OCI-LY7 (cell line): ENCODE measurements around the gene YIF1B. TPM values are rescaled to one million over a fixed set of nuclear protein-coding genes. Genes with fewer than 3 reads are reported as not detected.

Experiments used
- BruUV-seq: library from RNA; stranded (reverse); fragments of 400-500 nt; replicated peaks from 2 replicates; lab custom pipeline; 2021; lab: Mats Ljungman, UMichigan
- CTCF ChIA-PET: fragments of 300-600 bp; sonication (Branson Sonifier 250); formaldehyde crosslinking; loops from one replicate; lab custom pipeline; 2022; ENCODE audit warnings: antibody characterized with exemption; ENCODE audit not compliant: unreplicated experiment; lab: Charles Lee
- POLR2A ChIA-PET: fragments of 300-600 bp; sonication (Branson Sonifier 250); formaldehyde crosslinking; loops from one replicate; lab custom pipeline; 2022; ENCODE audit warnings: antibody characterized with exemption; lab: Charles Lee
- DNase-seq: peaks from one replicate; pipeline ENCODE4 v3.0.0-alpha.2; 2015; ENCODE audit warnings: low spot score
- H2AFZ ChIP-seq: fragments of 200-600 bp; sonication (generic), shearing (Covaris generic); 2 replicates; pipeline ENCODE4 v1.6.1; 2014; ENCODE audit warnings: mild to moderate bottlenecking, antibody characterized with exemption, low read length, moderate library complexity
- H3K27ac ChIP-seq: fragments of 200-600 bp; sonication (generic); 2 replicates; pipeline ENCODE4 v1.5.1; 2014; ENCODE audit warnings: mixed run types, low read depth, mild to moderate bottlenecking, moderate library complexity, low read length, inconsistent platforms; ENCODE audit not compliant: poor library complexity, severe bottlenecking
- H3K36me3 ChIP-seq: fragments of 200-600 bp; sonication (generic); 2 replicates; pipeline ENCODE4 v1.6.1; 2014; ENCODE audit warnings: mild to moderate bottlenecking, antibody characterized with exemption, low read length, moderate library complexity, mixed read lengths; ENCODE audit not compliant: insufficient read depth
- H3K4me1 ChIP-seq: fragments of 200-600 bp; sonication (generic); 2 replicates; pipeline ENCODE4 v1.5.1; 2014; ENCODE audit warnings: mild to moderate bottlenecking, low read length; ENCODE audit not compliant: insufficient read depth, poor library complexity, severe bottlenecking
- H3K4me2 ChIP-seq: fragments of 200-600 bp; sonication (generic); 2 replicates; pipeline ENCODE4 v1.6.1; 2014; ENCODE audit warnings: mild to moderate bottlenecking, low read length
- H3K4me3 ChIP-seq: fragments of 200-600 bp; sonication (generic); 2 replicates; pipeline ENCODE4 v1.5.1; 2014; ENCODE audit warnings: mild to moderate bottlenecking, low read depth, low read length; ENCODE audit not compliant: poor library complexity, severe bottlenecking
- H3K79me2 ChIP-seq: fragments of 200-600 bp; sonication (generic); 2 replicates; pipeline ENCODE4 v1.6.1; 2016; ENCODE audit warnings: low read depth, mild to moderate bottlenecking, low read length, moderate library complexity, mixed read lengths; ENCODE audit not compliant: insufficient read depth
- H3K9me2 ChIP-seq: fragments of 200-600 bp; sonication (generic); 2 replicates; pipeline ENCODE4 v1.6.1; 2016; ENCODE audit warnings: mild to moderate bottlenecking, low read length, mixed read lengths; ENCODE audit not compliant: insufficient read depth
- H3K9me3 ChIP-seq: fragments of 200-600 bp; sonication (generic); 2 replicates; pipeline ENCODE4 v1.6.1; 2014; ENCODE audit warnings: mild to moderate bottlenecking, mixed run types, low read length, mixed read lengths
- H4K20me1 ChIP-seq: fragments of 200-600 bp; sonication (generic); 2 replicates; pipeline ENCODE4 v1.6.1; 2014; ENCODE audit warnings: mild to moderate bottlenecking, antibody characterized with exemption, low read length, moderate library complexity, mixed read lengths; ENCODE audit not compliant: insufficient read depth
- EZH2phosphoT487 ChIP-seq: fragments of 200-600 bp; sonication (generic); IDR thresholded peaks from 2 replicates; pipeline ENCODE4 v1.6.1; 2018; ENCODE audit warnings: low read depth, borderline replicate concordance, mild to moderate bottlenecking, mixed run types, antibody characterized with exemption, low read length, moderate library complexity, mixed read lengths
- intact Hi-C: fragments of 100-400 bp; cut with micrococcal nuclease; formaldehyde crosslinking; loops from one replicate; pipeline ENCODE4 v1.10.0; 2022; ENCODE audit not compliant: unreplicated experiment
- total RNA-seq, 2 experiments: library from RNA; depleted of rRNA in 1 of 2; stranded (reverse); fragments of >200 nt in 1 of 2; shearing (Covaris generic) in 1 of 2; gene quantifications; 2 replicates each; pipeline ENCODE4 v1.2.3, GENCODE V29; 2014 to 2022
- TF ChIP-seq, protein P1 (sequence below): fragments of 200-600 bp; sonication (generic); conservative IDR thresholded peaks from 2 replicates; pipeline ENCODE4 v1.5.1; 2014; ENCODE audit warnings: mild to moderate bottlenecking, antibody characterized with exemption, low read length, moderate library complexity, mixed read lengths

The YIF1B gene
- total RNA-seq, 2 experiments from 2014 or later = 64.3 to 68.3 TPM

DNA sequence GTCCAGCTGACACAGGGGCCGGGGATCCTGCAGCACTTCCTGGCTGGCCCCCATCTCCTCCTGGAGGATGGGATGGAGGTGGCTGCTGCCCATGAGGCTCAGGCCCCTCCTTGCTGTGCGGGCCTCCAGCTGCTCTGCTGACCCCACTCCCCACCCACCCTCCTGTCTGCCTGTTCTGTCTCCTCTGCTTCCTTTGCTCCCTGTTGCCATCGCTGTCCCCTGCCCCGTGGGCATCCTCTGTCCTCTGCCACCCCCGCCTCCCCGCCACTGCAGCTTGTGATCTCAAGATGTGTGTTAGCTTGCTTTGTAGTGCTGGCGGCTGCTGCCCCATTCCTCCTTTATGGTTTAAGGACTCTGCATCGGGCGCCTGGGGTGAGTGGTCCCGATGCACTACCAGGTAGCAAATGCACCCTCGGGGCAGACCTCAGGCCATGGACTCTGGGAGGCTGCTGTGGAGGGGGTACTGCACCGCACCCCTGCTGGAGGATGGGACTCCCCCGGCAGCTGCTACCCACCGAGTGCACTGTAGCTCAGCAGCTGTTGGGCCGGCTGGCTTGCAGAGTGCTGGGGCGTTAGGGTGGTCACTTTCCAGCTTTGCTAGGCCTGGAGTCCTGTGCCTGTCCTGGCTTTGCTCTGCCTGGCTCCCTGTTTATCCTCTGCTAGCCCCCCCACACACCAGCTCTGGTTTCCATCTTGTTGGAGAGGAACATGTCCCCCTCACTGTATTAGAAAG lies 27.5 kb downstream of the YIF1B start:
- POLR2A ChIA-PET = no interaction called here
- DNase-seq = no peak
- H3K4me2 ChIP-seq = no peak overlapping the region
- H3K27ac ChIP-seq = no peak overlapping the region
- intact Hi-C loops = no loop called here
- no peaks in the 10 kb centered on the region for H3K79me2 ChIP-seq
- CTCF ChIA-PET = no interaction called here
- H3K9me2 ChIP-seq = no peaks in the 10 kb centered on the region
- H3K36me3 ChIP-seq = no peaks in the 10 kb centered on the region
- no peak overlapping the region for H2AFZ ChIP-seq
- no peak for TF ChIP-seq EZH2phosphoT487
- TF ChIP-seq, protein P1, sequence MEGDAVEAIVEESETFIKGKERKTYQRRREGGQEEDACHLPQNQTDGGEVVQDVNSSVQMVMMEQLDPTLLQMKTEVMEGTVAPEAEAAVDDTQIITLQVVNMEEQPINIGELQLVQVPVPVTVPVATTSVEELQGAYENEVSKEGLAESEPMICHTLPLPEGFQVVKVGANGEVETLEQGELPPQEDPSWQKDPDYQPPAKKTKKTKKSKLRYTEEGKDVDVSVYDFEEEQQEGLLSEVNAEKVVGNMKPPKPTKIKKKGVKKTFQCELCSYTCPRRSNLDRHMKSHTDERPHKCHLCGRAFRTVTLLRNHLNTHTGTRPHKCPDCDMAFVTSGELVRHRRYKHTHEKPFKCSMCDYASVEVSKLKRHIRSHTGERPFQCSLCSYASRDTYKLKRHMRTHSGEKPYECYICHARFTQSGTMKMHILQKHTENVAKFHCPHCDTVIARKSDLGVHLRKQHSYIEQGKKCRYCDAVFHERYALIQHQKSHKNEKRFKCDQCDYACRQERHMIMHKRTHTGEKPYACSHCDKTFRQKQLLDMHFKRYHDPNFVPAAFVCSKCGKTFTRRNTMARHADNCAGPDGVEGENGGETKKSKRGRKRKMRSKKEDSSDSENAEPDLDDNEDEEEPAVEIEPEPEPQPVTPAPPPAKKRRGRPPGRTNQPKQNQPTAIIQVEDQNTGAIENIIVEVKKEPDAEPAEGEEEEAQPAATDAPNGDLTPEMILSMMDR = no peak
- H3K4me1 ChIP-seq = peaks cover 14% of the 10 kb centered on the region
- no TSS peak for BruUV-seq
- no peaks in the 10 kb centered on the region for H4K20me1 ChIP-seq
- no peak overlapping the region for H3K4me3 ChIP-seq
- H3K9me3 ChIP-seq = no peaks in the 10 kb centered on the region

- Histone ChIP-seq H3K36me3 (no peaks in the 10 kb centered on the region), H3K4me3 (no peak overlapping the region), H3K9me2 (no peaks in the 10 kb centered on the region), H3K9me3 (no peaks in the 10 kb centered on the region), H3K27ac (no peak overlapping the region), H4K20me1 (no peaks in the 10 kb centered on the region), H3K4me2 (no peak overlapping the region), H2AFZ (no peak overlapping the region), H3K4me1 (peaks cover 14% of the 10 kb centered on the region), H3K79me2 (no peaks in the 10 kb centered on the region)
- DNase-seq = no peak
- ChIA-PET CTCF (no interaction called here), POLR2A (no interaction called here)
- TF ChIP-seq, protein P1 = no peak
- no peak for TF ChIP-seq EZH2phosphoT487
- intact Hi-C loops = no loop called here
- no TSS peak for BruUV-seq
Measured at GRCh38 chr19:38287604-38288003, 28.1 kb downstream of the YIF1B start.

- Histone ChIP-seq H2AFZ (no peak overlapping the region), H3K79me2 (no peaks in the 10 kb centered on the region), H3K4me3 (no peak overlapping the region), H3K36me3 (no peaks in the 10 kb centered on the region), H3K27ac (no peak overlapping the region), H3K4me1 (peaks cover 20% of the 10 kb centered on the region), H3K9me2 (no peaks in the 10 kb centered on the region), H4K20me1 (no peaks in the 10 kb centered on the region), H3K9me3 (no peaks in the 10 kb centered on the region), H3K4me2 (no peak overlapping the region)
- ChIA-PET CTCF (interaction anchor here (1.4 kb wide), 1 partner anchor 42 kb away, joined by 3 read pairs; no protein-coding TSS in a partner anchor), POLR2A (interaction anchor here (0.6 to 1.2 kb wide), 3 partner anchors 10 to 34 kb away, joined by 3 to 4 read pairs (median 3); no protein-coding TSS in a partner anchor)
- DNase-seq = no peak
- intact Hi-C loops = no loop called here
- TF ChIP-seq, protein P1 = no peak
- no peak for TF ChIP-seq EZH2phosphoT487
- BruUV-seq = no TSS peak
Measured at GRCh38 chr19:38285567-38285966, 30.2 kb downstream of the YIF1B start.
